OCI-LY7 (cell line): ENCODE results near the gene RECK.

ENCODE experiments used
- CTCF ChIP-seq: fragments of 200-600 bp; sonication (generic); conservative IDR thresholded peaks from 2 replicates; pipeline ENCODE4 v1.5.1; 2014; ENCODE audit warnings: mild to moderate bottlenecking, antibody characterized with exemption, low read length, moderate library complexity, mixed read lengths
- EZH2phosphoT487 ChIP-seq: fragments of 200-600 bp; sonication (generic); IDR thresholded peaks from 2 replicates; pipeline ENCODE4 v1.6.1; 2018; ENCODE audit warnings: low read depth, borderline replicate concordance, mild to moderate bottlenecking, mixed run types, antibody characterized with exemption, low read length, moderate library complexity, mixed read lengths

- TF ChIP-seq CTCF (no peak), EZH2phosphoT487 (no peak)
Measured at GRCh38 chr9:36045610-36046009, 8.9 kb downstream of the RECK start.
